Astrocyte (in vitro differentiated cells and primary cell): ENCODE results near the gene EVC2. TPM values are rescaled to one million over a fixed set of nuclear protein-coding genes. Genes with fewer than 3 reads are reported as not detected.

ENCODE experiments used
- DNase-seq: peaks from one replicate; pipeline ENCODE4 v3.0.0-alpha.2; 2010; ENCODE audit warnings: low read depth
- FAIRE-seq: peaks from 2 replicates; lab custom pipeline; 2011; peaks lifted over from hg19 to GRCh38; lab: Jason Lieb, UNC
- H2AFZ ChIP-seq: 2 replicates; pipeline ENCODE4 v1.6.0; 2012; ENCODE audit warnings: low read depth, low read length, inconsistent platforms
- H3K27ac ChIP-seq: 2 replicates; pipeline ENCODE4 v1.5.1; 2011; ENCODE audit warnings: low read depth, low read length, inconsistent platforms
- H3K27me3 ChIP-seq: 2 replicates; pipeline ENCODE4 v1.6.0; 2011; ENCODE audit warnings: low read length, inconsistent platforms; ENCODE audit not compliant: insufficient read depth
- H3K36me3 ChIP-seq: 2 replicates; pipeline ENCODE4 v1.5.1; 2011; ENCODE audit warnings: low read length, inconsistent platforms; ENCODE audit not compliant: insufficient read depth
- H3K4me1 ChIP-seq: 2 replicates; pipeline ENCODE4 v1.5.1; 2011; ENCODE audit warnings: low read length, inconsistent platforms; ENCODE audit not compliant: insufficient read depth
- H3K4me2 ChIP-seq: 2 replicates; pipeline ENCODE4 v1.6.0; 2012; ENCODE audit warnings: low read length, inconsistent platforms
- H3K4me3 ChIP-seq: 2 replicates; pipeline ENCODE4 v1.5.1; 2011; ENCODE audit warnings: low read depth, mild to moderate bottlenecking, low read length, inconsistent platforms; ENCODE audit not compliant: insufficient read depth
- H3K79me2 ChIP-seq: 2 replicates; pipeline ENCODE4 v1.6.0; 2012; ENCODE audit warnings: mild to moderate bottlenecking, low read length, inconsistent platforms; ENCODE audit not compliant: insufficient read depth
- H3K9ac ChIP-seq: 2 replicates; pipeline ENCODE4 v1.6.0; 2012; ENCODE audit warnings: mild to moderate bottlenecking, low read length, inconsistent platforms
- H3K9me3 ChIP-seq: 2 replicates; pipeline ENCODE4 v1.5.1; 2012; ENCODE audit warnings: low read depth, mild to moderate bottlenecking, low read length, inconsistent platforms; ENCODE audit not compliant: insufficient read depth
- H4K20me1 ChIP-seq: 2 replicates; pipeline ENCODE4 v1.6.0; 2012; ENCODE audit warnings: low read length, inconsistent platforms; ENCODE audit not compliant: insufficient read depth
- H3K27ac Mint-ChIP-seq: one replicate; pipeline ENCODE4 v1.8.0; 2021; ENCODE audit warnings: mild to moderate bottlenecking, mixed read lengths; ENCODE audit not compliant: unreplicated experiment
- H3K27me3 Mint-ChIP-seq: one replicate; pipeline ENCODE4 v1.8.0; 2021; ENCODE audit warnings: low read depth, mixed read lengths; ENCODE audit not compliant: unreplicated experiment
- H3K36me3 Mint-ChIP-seq: one replicate; pipeline ENCODE4 v1.8.0; 2021; ENCODE audit warnings: low read depth, mixed read lengths; ENCODE audit not compliant: unreplicated experiment
- H3K4me1 Mint-ChIP-seq: one replicate; pipeline ENCODE4 v1.8.0; 2021; ENCODE audit warnings: low read depth, mixed read lengths; ENCODE audit not compliant: unreplicated experiment
- H3K4me3 Mint-ChIP-seq: one replicate; pipeline ENCODE4 v1.8.0; 2021; ENCODE audit warnings: mild to moderate bottlenecking, moderate library complexity, mixed read lengths; ENCODE audit not compliant: unreplicated experiment
- H3K9me3 Mint-ChIP-seq: one replicate; pipeline ENCODE4 v1.8.0; 2021; ENCODE audit warnings: mild to moderate bottlenecking, mixed read lengths; ENCODE audit not compliant: unreplicated experiment
- EZH2 ChIP-seq: IDR thresholded peaks from 2 replicates; pipeline ENCODE4 v1.6.1; 2012; ENCODE audit warnings: mild to moderate bottlenecking, low read length, inconsistent platforms; ENCODE audit not compliant: insufficient read depth
- total RNA-seq: library from RNA; stranded (reverse); gene quantifications from 2 replicates; pipeline ENCODE4 v1.2.1, GENCODE V29; 2021
- TF ChIP-seq, protein P1 (sequence below): IDR thresholded peaks from 2 replicates; pipeline ENCODE4 v1.5.1; 2011; ENCODE audit warnings: low read depth, mild to moderate bottlenecking, inconsistent platforms, low read length, moderate library complexity; ENCODE audit not compliant: insufficient read depth

Gene EVC2
- total RNA-seq, 1 donor from 2014 or later = 3.3 TPM

DNA sequence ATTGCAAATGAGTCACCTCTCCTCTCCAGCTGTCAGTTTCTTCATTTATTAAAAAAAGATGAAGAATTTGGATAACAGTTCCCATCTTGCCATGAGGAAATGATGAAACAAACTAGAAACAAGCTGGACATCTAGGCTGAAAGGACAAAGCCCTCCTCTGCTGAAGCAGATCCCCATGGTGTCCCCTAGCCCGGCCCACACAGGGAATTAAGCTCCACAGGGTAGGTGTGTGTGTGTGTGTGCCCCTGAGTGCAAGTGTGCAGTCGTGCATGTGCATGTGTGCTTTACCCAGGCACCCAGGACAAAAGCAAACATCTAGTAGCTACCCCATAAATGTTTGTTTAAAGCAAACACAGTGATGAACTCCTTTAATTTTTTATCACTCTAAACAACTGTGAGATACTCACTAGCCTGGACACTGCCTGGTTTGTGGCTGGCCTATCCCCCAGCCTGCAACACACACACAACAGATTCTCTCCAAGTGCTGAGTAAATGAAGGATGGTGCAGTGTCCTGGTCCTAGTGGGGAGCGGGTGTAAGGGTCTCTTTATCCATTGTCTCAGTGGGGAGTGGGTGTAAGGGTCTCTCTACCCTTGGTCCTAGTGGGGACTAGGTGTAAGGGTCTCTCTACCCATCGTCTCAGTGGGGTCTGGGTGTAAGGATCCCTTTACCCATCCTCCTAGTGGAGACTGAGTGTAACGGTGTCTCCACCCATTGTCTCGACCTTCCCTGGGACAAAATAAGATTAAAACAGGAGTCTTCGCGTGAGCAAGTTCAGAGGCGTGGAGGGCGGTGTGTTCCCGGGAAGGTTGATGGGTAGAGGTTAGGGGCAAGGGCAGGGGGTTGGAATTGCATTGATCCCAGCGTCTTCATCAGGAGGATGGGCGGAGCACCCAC, 2.0 kb upstream of the EVC2 start:
- H3K27ac Mint-ChIP-seq = peak overlapping the region; percentile 96
- Histone ChIP-seq H4K20me1 (peaks cover 32% of the 10 kb centered on the region), H3K4me1 (peaks cover 41% of the 10 kb centered on the region), H3K9ac (peak overlapping the region; percentile 86), H3K36me3 (peaks cover 4% of the 10 kb centered on the region), H3K9me3 (peaks cover 4% of the 10 kb centered on the region), H3K79me2 (peaks cover 51% of the 10 kb centered on the region), H3K27me3 (no peaks in the 10 kb centered on the region), H2AFZ (peak overlapping the region; percentile 85), H3K4me2 (peak overlapping the region; percentile 93), H3K27ac (peak overlapping the region; percentile 96), H3K4me3 (peak overlapping the region; percentile 74)
- peak overlapping the region; percentile 90 for H3K4me3 Mint-ChIP-seq
- peaks cover 8% of the 10 kb centered on the region for H3K36me3 Mint-ChIP-seq
- peaks cover 5% of the 10 kb centered on the region for H3K27me3 Mint-ChIP-seq
- H3K4me1 Mint-ChIP-seq = peaks cover 17% of the 10 kb centered on the region
- peaks cover 4% of the 10 kb centered on the region for H3K9me3 Mint-ChIP-seq
- FAIRE-seq (no peak), DNase-seq (no peak)
- TF ChIP-seq, protein P1, sequence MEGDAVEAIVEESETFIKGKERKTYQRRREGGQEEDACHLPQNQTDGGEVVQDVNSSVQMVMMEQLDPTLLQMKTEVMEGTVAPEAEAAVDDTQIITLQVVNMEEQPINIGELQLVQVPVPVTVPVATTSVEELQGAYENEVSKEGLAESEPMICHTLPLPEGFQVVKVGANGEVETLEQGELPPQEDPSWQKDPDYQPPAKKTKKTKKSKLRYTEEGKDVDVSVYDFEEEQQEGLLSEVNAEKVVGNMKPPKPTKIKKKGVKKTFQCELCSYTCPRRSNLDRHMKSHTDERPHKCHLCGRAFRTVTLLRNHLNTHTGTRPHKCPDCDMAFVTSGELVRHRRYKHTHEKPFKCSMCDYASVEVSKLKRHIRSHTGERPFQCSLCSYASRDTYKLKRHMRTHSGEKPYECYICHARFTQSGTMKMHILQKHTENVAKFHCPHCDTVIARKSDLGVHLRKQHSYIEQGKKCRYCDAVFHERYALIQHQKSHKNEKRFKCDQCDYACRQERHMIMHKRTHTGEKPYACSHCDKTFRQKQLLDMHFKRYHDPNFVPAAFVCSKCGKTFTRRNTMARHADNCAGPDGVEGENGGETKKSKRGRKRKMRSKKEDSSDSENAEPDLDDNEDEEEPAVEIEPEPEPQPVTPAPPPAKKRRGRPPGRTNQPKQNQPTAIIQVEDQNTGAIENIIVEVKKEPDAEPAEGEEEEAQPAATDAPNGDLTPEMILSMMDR = peak; percentile 46
- TF ChIP-seq EZH2 = no peak

DNA sequence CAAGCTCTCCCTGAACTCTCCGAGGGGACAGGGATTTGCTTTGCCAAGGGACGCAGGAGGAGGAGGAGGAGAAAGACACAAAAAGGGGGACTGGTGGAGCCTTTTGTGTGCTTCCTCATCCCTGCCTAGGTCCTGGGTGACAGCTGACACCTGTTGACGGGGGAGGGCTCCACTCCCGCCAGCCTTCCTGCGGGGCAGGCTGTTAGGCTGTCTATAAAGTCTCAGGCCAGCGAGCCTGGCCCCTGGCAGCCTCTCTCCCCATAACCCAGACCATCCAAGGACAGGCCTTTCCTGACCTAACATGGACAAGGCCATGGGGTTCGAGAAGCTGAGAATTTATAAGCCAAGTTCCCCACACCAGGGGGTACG, 832 bp upstream of the EVC2 start:
- H3K27me3 ChIP-seq = no peaks in the 10 kb centered on the region
- peaks cover 41% of the 10 kb centered on the region for H3K4me1 ChIP-seq
- Mint-ChIP-seq H3K27me3 (peaks cover 5% of the 10 kb centered on the region), H3K4me3 (peak overlapping the region; percentile 14), H3K9me3 (no peaks in the 10 kb centered on the region), H3K36me3 (peaks cover 8% of the 10 kb centered on the region), H3K4me1 (peaks cover 17% of the 10 kb centered on the region), H3K27ac (no peak overlapping the region)
- FAIRE-seq = no peak
- H3K9ac ChIP-seq = peak overlapping the region; percentile 81
- no peak overlapping the region for H2AFZ ChIP-seq
- TF ChIP-seq, protein P1 = no peak
- TF ChIP-seq EZH2 = no peak
- no peak for DNase-seq
- peak overlapping the region; percentile 89 for H3K4me2 ChIP-seq
- H3K27ac ChIP-seq = no peak overlapping the region
- no peak overlapping the region for H3K4me3 ChIP-seq
- H3K79me2 ChIP-seq = peaks cover 42% of the 10 kb centered on the region
- peaks cover 24% of the 10 kb centered on the region for H4K20me1 ChIP-seq
- no peaks in the 10 kb centered on the region for H3K9me3 ChIP-seq
- H3K36me3 ChIP-seq = no peaks in the 10 kb centered on the region
